H1 (cell line): ENCODE data around the gene RHOH. TPM values are rescaled to one million over a fixed set of nuclear protein-coding genes. Genes with fewer than 3 reads are reported as not detected.

Experiments
- CTCF ChIA-PET: fragments of 300-600 bp; sonication (Branson Sonifier 250); formaldehyde crosslinking; loops from one replicate; lab custom pipeline; 2021; ENCODE audit not compliant: partially characterized antibody; lab: Charles Lee
- POLR2A ChIA-PET: fragments of 300-600 bp; sonication (Branson Sonifier 250); formaldehyde crosslinking; loops from one replicate; lab custom pipeline; 2021; ENCODE audit warnings: inconsistent platforms; ENCODE audit not compliant: partially characterized antibody; lab: Charles Lee
- DNase-seq, 2 experiments: peaks; one replicate each; pipeline versions ENCODE4 v3.0.0 to v3.0.0-alpha.2; 2010 to 2022; ENCODE audit warnings: low spot score in 2 of 2, low read depth in 1 of 2, mixed read lengths in 1 of 2
- FAIRE-seq: peaks from 2 replicates; lab custom pipeline; 2011; peaks lifted over from hg19 to GRCh38; lab: Jason Lieb, UNC
- H2AFZ ChIP-seq: 2 replicates; pipeline ENCODE4 v1.8.1; 2012; ENCODE audit warnings: low read length, inconsistent platforms
- H2AK5ac ChIP-seq: 2 replicates; pipeline ENCODE4 v1.6.1; 2013; ENCODE audit warnings: low read depth, low read length
- H2BK120ac ChIP-seq: replicated peaks from 2 replicates; pipeline ENCODE3; 2013; ENCODE audit warnings: low read depth, low read length, inconsistent platforms
- H2BK12ac ChIP-seq: 2 replicates; pipeline ENCODE4 v1.6.1; 2013; ENCODE audit warnings: low read depth, low read length
- H2BK15ac ChIP-seq: 2 replicates; pipeline ENCODE4 v1.6.1; 2013; ENCODE audit warnings: low read length
- H2BK20ac ChIP-seq: 2 replicates; pipeline ENCODE4 v1.6.1; 2013; ENCODE audit warnings: low read length
- H2BK5ac ChIP-seq: 2 replicates; pipeline ENCODE4 v1.6.1; 2013; ENCODE audit warnings: low read depth, low read length
- H3K14ac ChIP-seq: 2 replicates; pipeline ENCODE4 v1.6.1; 2013; ENCODE audit warnings: inconsistent platforms; ENCODE audit not compliant: insufficient read length
- H3K18ac ChIP-seq: 2 replicates; pipeline ENCODE4 v1.6.1; 2013; ENCODE audit warnings: low read length; ENCODE audit errors: extremely low read depth
- H3K23ac ChIP-seq: 2 replicates; pipeline ENCODE4 v1.6.1; 2013; ENCODE audit warnings: inconsistent platforms; ENCODE audit not compliant: insufficient read length
- H3K23me2 ChIP-seq: 2 replicates; pipeline ENCODE4 v1.6.1; 2013; ENCODE audit warnings: low read depth, low read length
- H3K27ac ChIP-seq: 2 replicates; pipeline ENCODE4 v1.6.1; 2011; ENCODE audit warnings: low read depth, low read length, inconsistent platforms
- H3K27me3 ChIP-seq, 4 experiments: replicated peaks in 1 of 4; 1 replicate in 1 of 4; 2 replicates in 3 of 4; pipeline versions ENCODE4 v1.6.1 to v1.8.1; 2011 to 2013; ENCODE audit warnings: low read length in 3 of 4, mild to moderate bottlenecking in 3 of 4, inconsistent platforms in 2 of 4, mixed read lengths in 2 of 4, moderate library complexity in 1 of 4; ENCODE audit not compliant: control insufficient read depth in 3 of 4, insufficient read depth in 3 of 4; ENCODE audit errors: extremely low read depth in 1 of 4
- H3K36me3 ChIP-seq, 4 experiments: 2 replicates each; pipeline versions ENCODE4 v1.6.1 to v1.8.1; 2011 to 2013; ENCODE audit warnings: mild to moderate bottlenecking in 4 of 4, low read length in 3 of 4, moderate library complexity in 2 of 4, control low read depth in 1 of 4, inconsistent platforms in 1 of 4; ENCODE audit not compliant: insufficient read depth in 4 of 4, control insufficient read depth in 2 of 4
- H3K4ac ChIP-seq: replicated peaks from 2 replicates; pipeline ENCODE3; 2013; ENCODE audit warnings: low read length, low read depth, mixed read lengths, inconsistent platforms; ENCODE audit not compliant: insufficient read length
- H3K4me1 ChIP-seq, 4 experiments: replicated peaks in 1 of 4; 1 replicate in 1 of 4; 2 replicates in 3 of 4; pipeline versions ENCODE4 v1.6.1 to v1.8.1; 2011 to 2013; ENCODE audit warnings: low read length in 3 of 4, inconsistent platforms in 2 of 4, mixed read lengths in 1 of 4; ENCODE audit not compliant: insufficient read depth in 4 of 4, control insufficient read depth in 3 of 4
- H3K4me2 ChIP-seq, 2 experiments: 2 replicates each; pipeline versions ENCODE4 v1.6.1 to v1.8.1; 2011 to 2013; ENCODE audit warnings: low read depth in 2 of 2, low read length in 2 of 2, control low read depth in 1 of 2, inconsistent platforms in 1 of 2, mild to moderate bottlenecking in 1 of 2; ENCODE audit not compliant: insufficient read depth in 1 of 2
- H3K4me3 ChIP-seq, 4 experiments: fragments of 200-600, 300-600 bp in 1 of 4; sonication (generic), shearing (Covaris generic), sonication (Bioruptor Twin) in 1 of 4; 2 replicates each; pipeline versions ENCODE4 v1.5.1 to v1.8.1; 2011 to 2016; ENCODE audit warnings: low read length in 4 of 4, low read depth in 3 of 4, control low read depth in 2 of 4, inconsistent platforms in 2 of 4, mild to moderate bottlenecking in 2 of 4, mixed read lengths in 1 of 4, moderate library complexity in 1 of 4; ENCODE audit not compliant: insufficient read depth in 2 of 4; ENCODE audit errors: extremely low read depth in 1 of 4
- H3K56ac ChIP-seq: replicated peaks from 2 replicates; pipeline ENCODE3; 2013; ENCODE audit warnings: low read depth, mild to moderate bottlenecking, mixed read lengths, low read length, inconsistent platforms; ENCODE audit not compliant: insufficient read length
- H3K79me1 ChIP-seq: 2 replicates; pipeline ENCODE4 v1.6.1; 2013; ENCODE audit warnings: low read depth, low read length, control low read depth
- H3K79me2 ChIP-seq, 2 experiments: 2 replicates each; pipeline versions ENCODE4 v1.6.1 to v1.8.1; 2012 to 2013; ENCODE audit warnings: low read length in 2 of 2, mild to moderate bottlenecking in 2 of 2, inconsistent platforms in 1 of 2; ENCODE audit not compliant: insufficient read depth in 2 of 2, control insufficient read depth in 1 of 2
- H3K9ac ChIP-seq, 4 experiments: replicated peaks in 1 of 4; 1 replicate in 1 of 4; 2 replicates in 3 of 4; pipeline versions ENCODE4 v1.6.1 to v1.8.1; 2011 to 2013; ENCODE audit warnings: low read depth in 3 of 4, low read length in 3 of 4, control low read depth in 2 of 4, mild to moderate bottlenecking in 2 of 4, moderate library complexity in 2 of 4, inconsistent platforms in 1 of 4; ENCODE audit errors: extremely low read depth in 1 of 4
- H3K9me3 ChIP-seq, 2 experiments: 2 replicates each; pipeline versions ENCODE4 v1.6.1 to v1.8.1; 2012 to 2013; ENCODE audit warnings: mild to moderate bottlenecking in 2 of 2, moderate library complexity in 2 of 2, control low read depth in 1 of 2, inconsistent platforms in 1 of 2, low read depth in 1 of 2, low read length in 1 of 2, mixed read lengths in 1 of 2; ENCODE audit not compliant: insufficient read depth in 2 of 2
- H4K20me1 ChIP-seq, 2 experiments: replicated peaks in 1 of 2; 2 replicates each; pipeline versions ENCODE3 to v1.8.1; 2011 to 2013; ENCODE audit warnings: inconsistent platforms in 2 of 2, low read length in 2 of 2, mild to moderate bottlenecking in 1 of 2; ENCODE audit not compliant: insufficient read depth in 2 of 2, control insufficient read depth in 1 of 2
- H4K5ac ChIP-seq: 2 replicates; pipeline ENCODE4 v1.6.1; 2013; ENCODE audit warnings: low read length, low read depth, mixed read lengths, inconsistent platforms; ENCODE audit not compliant: insufficient read length
- H4K8ac ChIP-seq: 2 replicates; pipeline ENCODE4 v1.8.0; 2013; ENCODE audit warnings: mild to moderate bottlenecking, moderate library complexity, low read length, inconsistent platforms; ENCODE audit not compliant: insufficient read depth; ENCODE audit errors: extremely low read depth
- H4K91ac ChIP-seq: replicated peaks from 2 replicates; pipeline ENCODE3; 2013; ENCODE audit warnings: low read length, mixed read lengths, inconsistent platforms; ENCODE audit not compliant: insufficient read length
- BACH1 ChIP-seq: IDR thresholded peaks from 2 replicates; pipeline ENCODE4 v1.6.1; 2012; ENCODE audit warnings: low read length, improper control_type of control experiment
- CBX8 ChIP-seq: fragments of 300-800, 300-1000 bp; sonication (generic); IDR thresholded peaks from 2 replicates; pipeline ENCODE4 v1.7.1; 2016; ENCODE audit warnings: low read depth, low read length, borderline replicate concordance
- CTBP2 ChIP-seq: IDR thresholded peaks from 2 replicates; pipeline ENCODE4 v1.7.0; 2011; ENCODE audit warnings: borderline replicate concordance, mild to moderate bottlenecking, moderate library complexity, mixed read lengths, low read length; ENCODE audit not compliant: insufficient read depth, insufficient read length
- EP300 ChIP-seq, 2 experiments: IDR thresholded peaks; 1 replicate in 1 of 2; 2 replicates in 1 of 2; pipeline ENCODE4 v1.6.1; 2011 to 2012; ENCODE audit warnings: low read depth in 2 of 2, low read length in 2 of 2, mild to moderate bottlenecking in 2 of 2, borderline replicate concordance in 1 of 2, inconsistent platforms in 1 of 2, moderate library complexity in 1 of 2
- KDM4A ChIP-seq: IDR thresholded peaks from one replicate; pipeline ENCODE4 v1.7.1; 2012; ENCODE audit warnings: low read depth, mild to moderate bottlenecking, moderate library complexity, low read length, inconsistent platforms; ENCODE audit not compliant: severe bottlenecking
- PHF8 ChIP-seq: fragments of 200-600 bp; sonication (generic); conservative IDR thresholded peaks from 2 replicates; pipeline ENCODE4 v1.7.1; 2012; ENCODE audit warnings: low read depth, mild to moderate bottlenecking, inconsistent platforms, low read length, moderate library complexity
- SAP30 ChIP-seq: fragments of 300-600 bp; sonication (generic); IDR thresholded peaks from 2 replicates; pipeline ENCODE4 v1.7.1; 2012; ENCODE audit warnings: low read length, moderate library complexity, mild to moderate bottlenecking, inconsistent platforms; ENCODE audit not compliant: insufficient read depth, insufficient replicate concordance
- SP2 ChIP-seq: IDR thresholded peaks from 2 replicates; pipeline ENCODE4 v1.6.1; 2012; ENCODE audit warnings: mild to moderate bottlenecking, low read length, inconsistent platforms
- SUZ12 ChIP-seq: fragments of 200-600 bp; sonication (generic); IDR thresholded peaks from 2 replicates; pipeline ENCODE4 v1.6.1; 2012; ENCODE audit warnings: mild to moderate bottlenecking, inconsistent platforms, low read length, moderate library complexity, mixed read lengths
- TAF7 ChIP-seq: optimal IDR thresholded peaks from 2 replicates; pipeline ENCODE3; 2011; ENCODE audit warnings: low read depth, mild to moderate bottlenecking, inconsistent platforms, low read length, moderate library complexity, borderline replicate concordance
- WGBS, 2 experiments: shearing (Covaris generic) in 1 of 2; methylation state at CpG; one replicate each; pipeline versions ENCODE4 v1.1.6 to v1.1.7; 2013 to 2015; ENCODE audit warnings: low lambda C conversion rate in 2 of 2, mixed read lengths in 2 of 2, inconsistent platforms in 1 of 2, low coverage in 1 of 2, missing lambda C conversion rate in 1 of 2; ENCODE audit not compliant: insufficient replicate concordance in 2 of 2, insufficient coverage in 1 of 2, insufficient read length in 1 of 2; ENCODE audit errors: extremely low coverage in 1 of 2, missing lambda C conversion rate in 1 of 2; 5-methylcytosine and 5-hydroxymethylcytosine counted together
- polyA plus RNA-seq, 7 experiments: library from polyadenylated mRNA; depleted of rRNA in 3 of 7; stranded (reverse) in 5 of 7; unstranded in 2 of 7; fragments of >200 nt in 5 of 7; fragments of 200-250 nt in 2 of 7; gene quantifications; 1 replicate in 5 of 7; 2 replicates in 1 of 7; 4 replicates in 1 of 7; pipeline versions ENCODE4 v1.2.1 to v1.2.3, GENCODE V29; 2011 to 2013; ENCODE audit warnings: missing spikeins in 2 of 7, mixed read lengths in 2 of 7
- total RNA-seq: library from RNA; stranded (reverse); fragmentation: NEBNext Ultra II Directional; extraction: Animal tissue kit (Norgen Biotek cat#: 25700); gene quantifications from 2 replicates; pipeline ENCODE4 v1.2.1, GENCODE V29; 2021

The RHOH gene
- total and polyA plus RNA-seq, 2 of the 8 experiments (the other 6 are each of a cell fraction or from before 2014, with no cell fraction given), result 5.9 to 6.9 TPM

- H3K79me1 ChIP-seq, result no peaks in the 10 kb centered on the region
- H3K23ac ChIP-seq, result no peak overlapping the region
- no peak overlapping the region for H3K18ac ChIP-seq
- H2BK120ac ChIP-seq, result no peak overlapping the region
- no peaks in the 10 kb centered on the region for H3K36me3 ChIP-seq
- no peak for FAIRE-seq
- H3K9me3 ChIP-seq, result no peaks in the 10 kb centered on the region
- H3K27me3 ChIP-seq, result no peaks in the 10 kb centered on the region
- ChIA-PET CTCF (interaction anchor here (0.6 to 1.7 kb wide), 5 partner anchors 19 to 125 kb away, joined by 3 to 5 read pairs (median 3); no protein-coding TSS in a partner anchor), POLR2A (interaction anchor here (1.4 to 1.5 kb wide), 2 partner anchors 118 to 136 kb away, joined by 3 to 5 read pairs; partner anchors contain the start of gene N4BP2)
- H2BK20ac ChIP-seq, result no peak overlapping the region
- 0 out of 2 replicates have a peak overlapping the region, but pooled peaks have one; percentile 21 for H2AFZ ChIP-seq
- 0 out of 2 replicates have a peak overlapping the region, but pooled peaks have one; percentile 51 for H2BK12ac ChIP-seq
- H4K20me1 ChIP-seq, result no peaks in the 10 kb centered on the region
- H4K5ac ChIP-seq, result no peak overlapping the region
- no peak overlapping the region for H2BK15ac ChIP-seq
- H3K79me2 ChIP-seq, result no peaks in the 10 kb centered on the region
- H3K4me2 ChIP-seq, result peak overlapping the region; percentile 6 to 13; a peak in 1 of 4 replicates
- H3K4me3 ChIP-seq, result no peak overlapping the region
- H3K4me1 ChIP-seq, result peaks cover 6 to 23% (median 17%) of the 10 kb centered on the region in 4 experiments
- no peaks in the 10 kb centered on the region for H3K23me2 ChIP-seq
- WGBS, 2 experiments, result 76% methylated on average over 8 of the region's 8 CpGs; no CpG with 5 or more reads in 1 of the 2 experiments
- no peak overlapping the region; the same call in 1 of the 2 replicates for H2BK5ac ChIP-seq
- no peak overlapping the region for H3K56ac ChIP-seq
- no peak overlapping the region for H4K8ac ChIP-seq
- no peak overlapping the region for H3K14ac ChIP-seq
- H3K27ac ChIP-seq, result no peak overlapping the region
- H3K9ac ChIP-seq, result no peak overlapping the region
- H2AK5ac ChIP-seq, result no peak overlapping the region
- DNase-seq, result peak in 1 of 2 experiments; percentile 41
- H4K91ac ChIP-seq, result peak overlapping the region; percentile 49
- H3K4ac ChIP-seq, result no peak overlapping the region
- no peak for TF ChIP-seq SAP30
- no peak for TF ChIP-seq EP300 (IDR thresholded peaks at IDR 0.05; ENCODE audit: borderline replicate concordance in 1 of 2, low read depth in 2 of 2, low read length in 2 of 2)
- TF ChIP-seq CTBP2, result no peak
- no peak for TF ChIP-seq KDM4A
- TF ChIP-seq CBX8, result no peak
- TF ChIP-seq TAF7, result no peak
- no peak for TF ChIP-seq BACH1
- TF ChIP-seq PHF8, result no peak
- TF ChIP-seq SP2, result no peak
- no peak for TF ChIP-seq SUZ12
Observed at GRCh38 chr4:40192114-40193015, 4.5 kb upstream of the RHOH start.
